ENCODE results near the gene UMAD1.

UMAD1 gene

DNA sequence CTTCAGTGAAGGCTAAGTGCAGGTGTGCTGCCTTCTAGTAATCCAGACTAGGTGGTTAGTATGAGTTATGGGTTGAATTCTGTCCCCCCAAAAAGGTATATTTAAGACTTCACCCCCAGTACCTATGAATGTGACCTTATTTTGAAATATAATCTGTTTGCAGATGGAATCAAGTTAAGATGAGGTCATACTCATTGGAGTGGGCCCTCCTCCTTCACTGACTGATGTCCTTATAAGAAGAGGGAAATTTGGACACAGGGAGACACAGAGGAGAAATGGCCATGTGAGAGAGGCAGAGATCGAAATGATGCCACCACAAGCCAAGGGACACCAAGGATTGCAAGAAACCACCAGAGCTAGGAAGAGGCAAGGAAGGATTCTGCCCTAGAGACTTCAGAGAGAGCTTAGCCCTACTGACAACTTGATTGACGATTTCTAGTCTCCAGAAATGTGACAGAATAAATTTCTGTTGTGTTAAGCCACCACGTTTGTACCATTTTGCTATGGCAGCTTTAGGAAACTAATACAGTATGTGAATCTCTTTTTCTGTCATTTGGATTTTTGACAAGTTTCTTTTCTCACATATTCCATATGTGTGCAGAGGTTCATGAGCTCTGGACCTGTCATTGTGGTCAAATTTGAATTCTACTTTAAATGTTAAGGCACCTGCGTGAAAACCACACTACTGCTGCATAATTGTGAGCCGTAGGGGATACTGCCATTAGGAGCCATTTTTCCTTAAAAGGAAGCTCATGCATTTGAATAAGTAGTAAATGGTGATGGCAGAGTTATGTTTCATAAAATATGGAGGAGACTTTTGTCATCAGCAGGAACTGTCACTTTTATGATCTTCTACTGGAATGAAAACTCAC lies 80.4 kb downstream of the UMAD1 start:
- no peak for DNase-seq (ENCODE audit: low spot score)

DNA sequence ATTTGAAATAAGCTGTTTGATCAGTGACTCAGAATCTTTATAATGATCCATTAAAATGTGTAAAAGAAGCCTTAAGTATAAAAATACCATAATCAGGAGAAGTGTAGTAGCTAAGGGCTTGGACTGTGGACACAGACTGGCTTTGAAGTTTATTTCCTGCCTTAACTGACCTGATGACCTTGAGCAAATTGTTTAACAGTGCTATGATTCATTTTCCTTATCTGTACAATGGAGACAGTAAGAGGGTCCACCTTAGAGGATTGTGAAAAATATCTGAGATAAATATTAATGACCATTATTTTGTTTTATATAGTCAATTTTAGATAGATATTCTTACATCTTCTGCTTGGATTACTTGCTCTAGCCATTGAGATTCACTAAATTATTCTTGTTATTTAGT lies 91.2 kb downstream of the UMAD1 start:
- no peak for DNase-seq (ENCODE audit: low spot score)

- no peak for DNase-seq (ENCODE audit: low spot score)
Observed at GRCh38 chr7:7732621-7733281, 92.2 kb downstream of the UMAD1 start.

DNA sequence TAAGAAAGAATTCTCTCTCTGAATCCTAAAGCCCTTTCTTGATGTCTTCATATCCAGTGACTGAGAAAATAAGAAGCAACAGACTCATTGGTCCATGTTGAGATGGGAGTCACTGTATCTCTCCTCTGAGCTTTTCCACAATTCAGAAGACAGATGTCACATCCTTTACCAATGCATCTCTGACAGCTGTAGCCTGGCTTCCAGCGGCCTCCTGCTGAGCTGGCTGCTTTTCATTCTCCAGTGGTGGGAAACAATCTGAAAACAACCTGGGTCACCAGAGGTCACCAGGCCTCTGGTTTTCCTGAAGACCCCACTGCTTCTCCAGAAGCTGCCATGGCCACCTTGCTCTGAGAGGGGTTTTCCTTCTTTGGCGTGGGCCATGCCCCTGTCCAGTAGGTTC lies 96.1 kb downstream of the UMAD1 start:
- no peak for DNase-seq (ENCODE audit: low spot score)

- no peak for DNase-seq (ENCODE audit: low spot score)
Observed at GRCh38 chr7:7737674-7738073, 97.1 kb downstream of the UMAD1 start.

- no peak for DNase-seq (ENCODE audit: low spot score)
Observed at GRCh38 chr7:7738177-7738576, 97.6 kb downstream of the UMAD1 start.

- DNase-seq (ENCODE audit: low spot score): no peak
Observed at GRCh38 chr7:7738622-7739021, 98.1 kb downstream of the UMAD1 start.

- no peak for DNase-seq (ENCODE audit: low spot score)
Observed at GRCh38 chr7:7739204-7740036, 98.9 kb downstream of the UMAD1 start.

- no peak for DNase-seq (ENCODE audit: low spot score)
Observed at GRCh38 chr7:7740037-7740355, 99.4 kb downstream of the UMAD1 start.

GRCh38 chr7:7742223-7742622 lies 101.7 kb downstream of the UMAD1 start:
- DNase-seq (ENCODE audit: low spot score): no peak

GRCh38 chr7:7745258-7745657 lies 104.7 kb downstream of the UMAD1 start:
- no peak for DNase-seq (ENCODE audit: low spot score)

GRCh38 chr7:7745966-7746365 lies 105.4 kb downstream of the UMAD1 start:
- no peak for DNase-seq (ENCODE audit: low spot score)

GRCh38 chr7:7746458-7746857 lies 105.9 kb downstream of the UMAD1 start:
- DNase-seq (ENCODE audit: low spot score): peak; percentile 46

- no peak for DNase-seq (ENCODE audit: low spot score)
Observed at GRCh38 chr7:7750571-7751242, 110.2 kb downstream of the UMAD1 start.

GRCh38 chr7:7751243-7752092 lies 110.9 kb downstream of the UMAD1 start:
- no peak for DNase-seq (ENCODE audit: low spot score)

GRCh38 chr7:7756577-7756976 lies 116.0 kb downstream of the UMAD1 start:
- no peak for DNase-seq (ENCODE audit: low spot score)

- no peak for DNase-seq (ENCODE audit: low spot score)
Observed at GRCh38 chr7:7757576-7757975, 117.0 kb downstream of the UMAD1 start.

- peak; percentile 78 for DNase-seq (ENCODE audit: low spot score)
Observed at GRCh38 chr7:7761340-7761973, 120.9 kb downstream of the UMAD1 start.

GRCh38 chr7:7761974-7762779 lies 121.6 kb downstream of the UMAD1 start:
- DNase-seq (ENCODE audit: low spot score): peak; percentile 73

All from hematopoietic multipotent progenitor cell treated with erythropoietin and hydrocortisone succinate and interleukin-3 and kit ligand, for 17 days (in vitro differentiated cells).